ENCODE data around the gene CRABP2. TPM values are rescaled to one million over a fixed set of nuclear protein-coding genes. Genes with fewer than 3 reads are reported as not detected.

CRABP2 gene
- total and polyA plus RNA-seq, 2 donors (not counting 3 experiments of a cell fraction or from before 2014, with no cell fraction given), result 0.32 to 1.0 TPM

DNA sequence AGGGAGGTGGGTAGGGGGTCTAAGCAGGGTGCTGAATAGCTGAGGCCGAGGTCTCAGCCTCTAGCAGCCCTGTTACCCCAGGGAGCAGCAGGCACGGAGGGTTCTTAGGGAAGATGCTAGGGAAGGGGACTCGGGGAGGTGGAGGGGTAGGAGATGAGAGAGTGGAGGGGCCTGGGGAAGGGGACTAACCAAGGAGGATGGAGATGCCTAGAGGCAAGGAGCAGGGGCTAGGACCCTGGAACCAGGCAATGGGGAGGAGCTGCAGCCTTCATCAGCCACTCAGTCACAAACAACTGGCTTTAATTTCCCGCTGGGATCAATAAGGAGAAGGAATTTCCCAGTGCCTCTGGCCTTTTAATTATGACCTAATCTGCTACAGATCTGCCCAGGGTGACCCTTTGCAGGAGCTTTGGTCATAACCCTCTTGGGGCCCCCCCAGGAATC is 2.9 kb upstream of the CRABP2 start:
- Histone ChIP-seq H3K79me2 (ENCODE audit: control insufficient read depth, insufficient read depth, low read length) (no peaks in the 10 kb centered on the region), H3K4me1 (ENCODE audit: control insufficient read depth, extremely low read depth, insufficient read depth, low read length) (peaks cover 19% of the 10 kb centered on the region), H3K36me3 (ENCODE audit: control insufficient read depth in 2 of 2, extremely low read depth in 1 of 2, insufficient read depth in 2 of 2, low read length in 2 of 2) (no peaks in the 10 kb centered on the region), H3K9me3 (replicated peaks; ENCODE audit: control insufficient read depth, insufficient read depth, low read length) (no peaks in the 10 kb centered on the region), H3K27me3 (ENCODE audit: control insufficient read depth in 2 of 2, insufficient read depth in 2 of 2, low read length in 2 of 2) (peaks cover 0 to 3% of the 10 kb centered on the region in 2 experiments), H3K4me2 (ENCODE audit: insufficient read depth, low read length) (no peak overlapping the region), H3K4me3 (replicated peaks in 1 of 3; ENCODE audit: insufficient read depth in 1 of 3, low read depth in 1 of 3, low read length in 3 of 3) (no peak overlapping the region), H3K27ac (ENCODE audit: insufficient read depth, low read depth, low read length) (no peak overlapping the region), H4K20me1 (replicated peaks; ENCODE audit: control insufficient read depth, extremely low read depth, insufficient read depth, low read length) (no peaks in the 10 kb centered on the region), H2AFZ (ENCODE audit: low read depth, low read length) (no peak overlapping the region), H3K9ac (replicated peaks; ENCODE audit: extremely low read depth, insufficient read depth, low read length) (no peak overlapping the region), H3K9me1 (replicated peaks; ENCODE audit: control insufficient read depth, extremely low read depth, insufficient read depth, low read length) (no peaks in the 10 kb centered on the region)
- BruUV-seq (replicated peaks), result no TSS peak
- DNase-seq (ENCODE audit: low read depth, low spot score) (no peak), FAIRE-seq (no peak)
- TF ChIP-seq, protein P1, sequence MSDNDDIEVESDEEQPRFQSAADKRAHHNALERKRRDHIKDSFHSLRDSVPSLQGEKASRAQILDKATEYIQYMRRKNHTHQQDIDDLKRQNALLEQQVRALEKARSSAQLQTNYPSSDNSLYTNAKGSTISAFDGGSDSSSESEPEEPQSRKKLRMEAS (IDR thresholded peaks at IDR 0.05; ENCODE audit: insufficient read depth, insufficient read length), result no peak
- dilution Hi-C loops (cut with MboI; ENCODE audit: extremely low pct_ligation_motif_present, low sequenced_read_pairs) (no loop called here), intact Hi-C loops (cut with micrococcal nuclease) (no loop called here)
- ChIA-PET CTCF (interaction anchor here (1.1 to 15.5 kb wide), 3 partner anchors 18 to 31 kb away, joined by 3 to 453 read pairs (median 12); partner anchors contain the start of gene NES), POLR2A (no interaction called here)

DNA sequence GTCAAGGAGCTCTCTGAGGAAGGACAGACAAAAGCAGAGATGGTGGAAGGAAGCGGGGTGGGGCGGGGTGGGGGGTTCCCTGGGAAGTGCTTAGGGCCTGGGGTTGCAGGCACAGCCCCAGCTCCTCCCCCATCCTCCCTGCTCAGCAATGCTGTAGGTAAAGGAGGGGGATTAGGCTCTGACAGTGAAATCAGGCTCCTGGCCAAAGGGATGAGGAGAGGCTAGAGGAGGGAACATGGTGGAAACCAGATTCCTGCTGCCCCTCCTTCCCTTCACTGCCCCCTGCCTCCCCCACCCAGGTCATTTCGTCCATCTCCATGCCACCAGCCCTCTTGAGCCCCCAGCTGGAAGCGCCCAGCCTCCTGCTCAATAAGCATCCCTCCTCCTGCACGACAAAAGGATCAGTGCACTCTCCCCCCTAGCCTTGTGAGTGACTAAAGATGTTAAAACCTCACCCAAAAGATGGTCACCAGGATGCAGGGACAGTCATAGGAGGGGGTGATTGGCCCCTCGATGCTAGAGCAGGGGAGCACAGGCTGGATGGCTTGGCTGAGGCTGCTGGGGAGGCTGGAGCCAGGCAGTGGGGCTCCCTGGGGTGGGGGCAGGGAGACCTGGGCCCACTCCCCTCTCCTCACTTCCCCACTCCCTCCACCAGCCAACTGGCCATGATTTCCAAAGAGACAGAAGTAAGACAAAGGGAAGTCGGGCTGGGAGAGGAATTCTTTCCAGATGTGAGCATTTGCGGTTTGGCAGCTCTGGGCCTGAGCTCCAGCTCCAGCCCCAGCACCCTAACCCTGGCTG is 2.2 kb upstream of the CRABP2 start:
- H3K4me1 ChIP-seq (ENCODE audit: control insufficient read depth, extremely low read depth, insufficient read depth, low read length), result peaks cover 19% of the 10 kb centered on the region
- no peak overlapping the region for H3K27ac ChIP-seq (ENCODE audit: insufficient read depth, low read depth, low read length)
- intact Hi-C loops (cut with micrococcal nuclease), result no loop called here
- dilution Hi-C loops (cut with MboI; ENCODE audit: extremely low pct_ligation_motif_present, low sequenced_read_pairs), result no loop called here
- H4K20me1 ChIP-seq (replicated peaks; ENCODE audit: control insufficient read depth, extremely low read depth, insufficient read depth, low read length), result no peaks in the 10 kb centered on the region
- no TSS peak for BruUV-seq (replicated peaks)
- H3K4me3 ChIP-seq (replicated peaks in 1 of 3; ENCODE audit: insufficient read depth in 1 of 3, low read depth in 1 of 3, low read length in 3 of 3), result no peak overlapping the region
- H3K4me2 ChIP-seq (ENCODE audit: insufficient read depth, low read length), result no peak overlapping the region
- peaks cover 0 to 3% of the 10 kb centered on the region in 2 experiments for H3K27me3 ChIP-seq (ENCODE audit: control insufficient read depth in 2 of 2, insufficient read depth in 2 of 2, low read length in 2 of 2)
- no peaks in the 10 kb centered on the region for H3K9me1 ChIP-seq (replicated peaks; ENCODE audit: control insufficient read depth, extremely low read depth, insufficient read depth, low read length)
- ChIA-PET CTCF (interaction anchor here (1.1 to 15.5 kb wide), 10 partner anchors 8 to 83 kb away, joined by 3 to 453 read pairs (median 12); partner anchors contain the start of gene NES), POLR2A (no interaction called here)
- TF ChIP-seq GATA2 (IDR thresholded peaks at IDR 0.05; ENCODE audit: insufficient read depth, insufficient read length, low read depth, low read length), result no peak
- no peak for TF ChIP-seq MYC (IDR thresholded peaks at IDR 0.05; ENCODE audit: low read depth, low read length)
- no peak for TF ChIP-seq EZH2 (IDR thresholded peaks at IDR 0.05; ENCODE audit: borderline replicate concordance, low read depth, low read length, severe bottlenecking)
- no peak for TF ChIP-seq POLR2AphosphoS5 (IDR thresholded peaks at IDR 0.05; ENCODE audit: insufficient read depth, low read depth, low read length)
- TF ChIP-seq, protein P2, sequence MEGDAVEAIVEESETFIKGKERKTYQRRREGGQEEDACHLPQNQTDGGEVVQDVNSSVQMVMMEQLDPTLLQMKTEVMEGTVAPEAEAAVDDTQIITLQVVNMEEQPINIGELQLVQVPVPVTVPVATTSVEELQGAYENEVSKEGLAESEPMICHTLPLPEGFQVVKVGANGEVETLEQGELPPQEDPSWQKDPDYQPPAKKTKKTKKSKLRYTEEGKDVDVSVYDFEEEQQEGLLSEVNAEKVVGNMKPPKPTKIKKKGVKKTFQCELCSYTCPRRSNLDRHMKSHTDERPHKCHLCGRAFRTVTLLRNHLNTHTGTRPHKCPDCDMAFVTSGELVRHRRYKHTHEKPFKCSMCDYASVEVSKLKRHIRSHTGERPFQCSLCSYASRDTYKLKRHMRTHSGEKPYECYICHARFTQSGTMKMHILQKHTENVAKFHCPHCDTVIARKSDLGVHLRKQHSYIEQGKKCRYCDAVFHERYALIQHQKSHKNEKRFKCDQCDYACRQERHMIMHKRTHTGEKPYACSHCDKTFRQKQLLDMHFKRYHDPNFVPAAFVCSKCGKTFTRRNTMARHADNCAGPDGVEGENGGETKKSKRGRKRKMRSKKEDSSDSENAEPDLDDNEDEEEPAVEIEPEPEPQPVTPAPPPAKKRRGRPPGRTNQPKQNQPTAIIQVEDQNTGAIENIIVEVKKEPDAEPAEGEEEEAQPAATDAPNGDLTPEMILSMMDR (IDR thresholded peaks at IDR 0.05; ENCODE audit: extremely low read depth in 1 of 2, insufficient read depth in 1 of 2, low read depth in 1 of 2, low read length in 2 of 2), result no peak
- no peak for TF ChIP-seq JUN (IDR thresholded peaks at IDR 0.05; ENCODE audit: borderline replicate concordance, insufficient read depth, insufficient read length, low read depth)
- TF ChIP-seq, protein P1 (IDR thresholded peaks at IDR 0.05; ENCODE audit: insufficient read depth, insufficient read length), result no peak
- TF ChIP-seq POLR2A (IDR thresholded peaks at IDR 0.05; ENCODE audit: low read depth, low read length), result no peak
- no peak for TF ChIP-seq FOS (IDR thresholded peaks at IDR 0.05; ENCODE audit: borderline replicate concordance, insufficient read depth, low read length)
- no peaks in the 10 kb centered on the region for H3K79me2 ChIP-seq (ENCODE audit: control insufficient read depth, insufficient read depth, low read length)
- no peaks in the 10 kb centered on the region for H3K36me3 ChIP-seq (ENCODE audit: control insufficient read depth in 2 of 2, extremely low read depth in 1 of 2, insufficient read depth in 2 of 2, low read length in 2 of 2)
- H3K9me3 ChIP-seq (replicated peaks; ENCODE audit: control insufficient read depth, insufficient read depth, low read length), result no peaks in the 10 kb centered on the region
- H2AFZ ChIP-seq (ENCODE audit: low read depth, low read length), result no peak overlapping the region
- FAIRE-seq (no peak), DNase-seq (ENCODE audit: low read depth, low spot score) (no peak)
- no peak overlapping the region for H3K9ac ChIP-seq (replicated peaks; ENCODE audit: extremely low read depth, insufficient read depth, low read length)

Data from endothelial cell of umbilical vein (primary cell).